HG03095 (cell line): ENCODE data around the gene RET.
"Not testable (repeated sequence)": the region's sequence is repeated elsewhere in the genome, so short reads cannot be mapped to it uniquely, and the experiment has no call there.

ENCODE experiments used
- ATAC-seq: cut with Tn5 transposase; IDR thresholded peaks from one replicate; pipeline ENCODE4 v1.9.1; 2021; ENCODE audit warnings: moderate library complexity; ENCODE audit not compliant: unreplicated experiment

Gene RET

DNA sequence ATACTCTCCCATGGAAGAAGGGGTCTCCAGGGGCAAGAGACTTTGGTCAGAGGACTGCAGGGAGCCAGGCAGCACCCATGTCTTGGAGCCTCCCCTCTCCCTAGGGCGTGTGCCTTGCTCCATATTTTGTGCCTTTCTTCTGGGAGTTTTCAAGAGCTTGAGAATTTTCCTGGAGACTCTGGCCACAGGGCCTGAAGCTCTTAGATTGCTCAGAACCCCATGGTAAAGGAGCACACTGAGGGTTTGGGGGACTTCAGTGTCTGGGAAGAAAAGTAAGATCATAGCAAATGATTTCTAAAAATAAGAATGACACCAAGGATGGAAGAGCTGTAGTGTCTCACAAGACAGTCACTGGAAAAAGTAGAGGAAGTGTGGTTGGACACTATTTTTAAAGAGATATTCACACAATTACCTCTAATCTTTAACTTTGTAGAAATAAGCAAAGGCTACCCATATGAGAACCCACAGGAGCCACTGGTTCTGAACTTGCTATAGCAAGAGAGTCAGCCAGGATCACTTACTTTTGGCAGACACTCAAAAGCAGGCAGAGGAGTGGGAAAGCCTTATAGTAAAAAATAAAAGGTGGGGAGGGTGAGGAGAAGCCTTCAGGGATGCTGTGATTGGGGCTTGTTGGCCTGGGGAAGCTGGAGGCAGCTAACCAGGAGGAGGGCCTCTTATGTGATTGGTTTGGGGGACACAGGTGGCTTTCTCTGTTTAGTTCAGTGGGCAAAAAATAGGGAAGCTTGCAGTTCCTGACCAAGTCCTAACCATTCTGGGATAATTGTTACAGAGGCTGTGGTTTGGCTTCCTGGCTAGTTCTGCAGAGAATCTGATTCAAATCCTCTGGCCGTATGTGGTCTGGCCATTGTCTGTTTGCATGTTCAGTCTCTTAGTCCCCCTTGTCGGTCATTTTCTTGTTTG, 56.3 kb downstream of the RET start:
- ATAC-seq: no peak

GRCh38 chr10:43134126-43134905, 57.4 kb downstream of the RET start:
- no peak for ATAC-seq

- no peak for ATAC-seq
Measured at GRCh38 chr10:43135064-43135463, 58.2 kb downstream of the RET start.

GRCh38 chr10:43135656-43136055, 58.8 kb downstream of the RET start:
- no peak for ATAC-seq

DNA sequence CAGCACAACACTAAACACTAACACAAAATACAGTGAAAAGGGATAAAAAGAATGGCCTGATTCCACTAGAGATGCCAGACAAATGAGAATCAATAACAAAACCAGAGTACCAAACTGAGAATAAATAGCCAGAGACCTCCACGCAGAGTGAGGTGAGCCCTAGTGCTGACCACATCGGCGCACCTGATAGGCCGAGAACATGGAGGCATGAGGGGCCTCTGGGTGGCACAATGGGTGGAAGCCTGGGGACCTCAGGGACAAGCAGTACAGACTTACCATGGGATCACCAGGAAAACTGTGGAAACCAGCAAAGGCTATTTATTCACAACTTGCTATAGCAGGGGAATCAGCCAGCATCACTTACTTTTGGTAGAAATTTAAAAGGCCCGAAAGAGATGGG, 59.6 kb downstream of the RET start:
- ATAC-seq: no peak

DNA sequence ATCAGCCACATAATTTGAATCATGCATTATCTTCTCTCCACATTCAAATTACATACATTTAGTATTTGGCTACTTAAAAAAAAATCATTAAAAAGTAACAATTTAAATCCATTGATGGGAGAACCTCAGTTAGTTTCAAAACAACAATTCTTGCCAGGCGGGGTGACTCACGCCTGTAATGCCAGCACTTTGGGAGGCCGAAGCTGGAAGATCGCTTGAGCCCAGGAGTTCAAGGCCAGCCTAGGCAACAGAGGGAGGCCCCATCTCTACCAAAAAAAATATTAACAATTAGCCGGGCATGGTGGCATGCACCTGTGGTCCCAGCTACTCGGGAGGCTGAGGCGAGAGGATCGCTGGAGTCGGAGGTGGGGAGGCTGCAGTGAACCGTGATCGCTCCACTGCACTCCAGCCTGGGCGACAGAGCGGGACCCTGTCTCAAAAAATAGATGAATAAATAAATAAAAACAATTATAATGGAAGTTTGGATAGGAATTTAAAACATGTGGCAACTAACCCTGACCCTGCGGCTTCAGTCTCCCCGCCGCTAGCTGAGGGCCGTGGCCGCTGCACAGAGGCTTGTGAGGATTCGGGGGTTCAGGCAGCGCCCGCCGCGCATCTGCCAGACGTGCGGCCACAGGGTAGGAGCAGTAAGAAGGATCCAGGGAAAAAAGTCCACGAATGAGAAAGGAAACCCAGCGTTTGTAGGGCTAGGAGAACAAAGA, 60.3 kb downstream of the RET start:
- no peak for ATAC-seq

DNA sequence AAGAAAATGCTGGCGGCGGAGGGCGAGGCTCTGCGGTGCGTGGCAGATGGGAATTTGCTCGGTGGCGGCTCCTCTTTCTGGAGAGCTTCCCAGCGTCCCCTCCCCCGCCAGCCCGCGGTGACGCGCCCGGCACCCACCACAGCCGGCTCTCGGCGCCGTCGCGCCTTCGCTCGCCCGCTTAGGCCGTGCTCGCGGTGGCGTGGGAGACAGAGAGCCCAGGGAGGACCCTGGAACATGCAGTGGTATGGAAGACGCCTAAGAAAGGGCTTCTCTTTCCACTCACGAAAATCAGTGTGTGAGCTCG, 60.8 kb downstream of the RET start:
- no peak for ATAC-seq

- peak; percentile 61 for ATAC-seq
Measured at GRCh38 chr10:43138021-43138756, 61.3 kb downstream of the RET start, which contains the start of gene CSGALNACT2. Gene CSGALNACT2, plus strand, starts transcription at chr10:43138445. Its CDS starts 16,705 bp downstream, at chr10:43155150.

DNA sequence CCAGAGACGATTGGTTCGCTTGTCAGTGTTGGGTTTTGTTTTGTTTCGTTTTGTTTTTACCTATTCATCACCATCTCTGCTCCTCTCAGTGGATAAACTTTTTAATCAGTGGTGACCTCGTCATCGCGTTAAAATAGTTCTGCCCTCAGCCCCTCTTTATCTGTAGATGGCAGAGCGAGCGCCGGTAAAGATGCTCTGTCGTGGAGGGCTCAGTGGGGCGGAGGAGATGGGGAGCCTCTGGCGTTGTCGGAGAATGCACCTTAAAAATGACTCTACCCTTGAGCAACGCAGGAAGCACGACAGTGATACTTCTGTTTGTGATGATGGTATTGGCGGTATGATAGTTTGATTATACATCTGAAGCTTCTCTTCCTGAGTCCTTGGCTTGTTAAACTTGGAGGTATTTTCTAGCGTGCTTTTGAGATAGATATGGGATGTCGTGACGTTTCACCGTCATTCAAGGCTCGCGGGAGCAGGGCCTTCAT, 61.9 kb downstream of the RET start:
- ATAC-seq: peak; percentile 31

DNA sequence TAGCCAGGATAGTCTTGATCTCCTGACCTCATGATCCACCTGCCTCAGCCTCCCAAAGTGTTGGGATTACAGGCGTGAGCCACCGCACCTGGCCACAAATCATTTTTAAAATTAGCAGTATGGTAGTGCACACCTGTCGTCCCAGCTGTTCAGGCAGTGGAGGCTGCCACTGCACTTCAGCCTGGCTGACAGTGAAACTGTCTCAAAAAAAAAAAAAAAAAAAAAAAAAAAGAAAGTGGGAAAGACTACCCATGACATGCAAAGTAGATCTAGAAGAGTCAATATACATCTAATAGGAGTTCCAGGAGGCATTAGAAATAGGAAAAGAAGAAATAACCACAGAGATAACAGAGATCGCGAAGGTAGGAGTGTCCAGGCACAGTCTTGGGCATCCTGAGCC, 64.6 kb downstream of the RET start:
- ATAC-seq: no peak

DNA sequence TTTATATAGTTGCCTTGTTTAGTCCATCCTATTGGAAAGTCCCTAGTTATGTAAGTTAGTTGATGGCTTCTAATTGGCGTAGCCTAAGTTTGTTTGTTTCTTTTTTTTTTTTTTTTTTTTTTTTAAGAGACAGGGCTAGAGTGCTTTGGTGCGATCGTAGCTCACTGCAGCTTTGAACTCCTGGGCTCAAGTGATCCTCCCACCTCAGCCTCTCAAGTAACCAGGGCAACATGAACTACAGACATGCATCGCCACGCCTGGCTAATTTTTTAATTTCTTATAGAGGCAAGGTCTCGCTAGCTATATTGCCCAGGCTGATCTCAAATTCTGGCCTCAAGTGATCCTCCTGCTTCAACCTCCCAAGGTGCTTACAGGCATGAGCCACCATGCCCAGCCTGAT, 68.4 kb downstream of the RET start:
- no peak for ATAC-seq

GRCh38 chr10:43145936-43146335, 69.1 kb downstream of the RET start:
- not testable (repeated sequence) for ATAC-seq

- ATAC-seq: no peak
Measured at GRCh38 chr10:43151371-43151770, 74.5 kb downstream of the RET start.

DNA sequence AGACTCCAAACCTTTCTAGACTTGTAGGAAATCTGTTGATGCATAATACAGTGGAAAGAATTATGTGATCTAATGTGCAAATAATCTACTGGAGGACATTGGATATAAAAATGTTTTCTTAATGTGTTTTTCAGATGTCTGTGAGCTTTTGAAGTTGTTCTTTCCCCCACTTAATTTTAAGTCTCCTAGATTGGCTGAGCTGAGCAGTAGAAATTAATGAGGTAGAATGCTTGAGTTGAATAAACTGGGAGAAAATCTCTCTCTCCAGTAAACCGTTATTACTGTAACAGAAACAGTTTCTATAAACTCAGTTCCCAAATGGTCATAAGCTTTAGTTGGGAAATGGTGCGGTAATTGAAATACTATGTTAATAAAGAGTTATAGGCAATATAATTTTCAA, 77.0 kb downstream of the RET start:
- ATAC-seq: no peak

- no peak for ATAC-seq
Measured at GRCh38 chr10:43155221-43155620, 78.4 kb downstream of the RET start.

DNA sequence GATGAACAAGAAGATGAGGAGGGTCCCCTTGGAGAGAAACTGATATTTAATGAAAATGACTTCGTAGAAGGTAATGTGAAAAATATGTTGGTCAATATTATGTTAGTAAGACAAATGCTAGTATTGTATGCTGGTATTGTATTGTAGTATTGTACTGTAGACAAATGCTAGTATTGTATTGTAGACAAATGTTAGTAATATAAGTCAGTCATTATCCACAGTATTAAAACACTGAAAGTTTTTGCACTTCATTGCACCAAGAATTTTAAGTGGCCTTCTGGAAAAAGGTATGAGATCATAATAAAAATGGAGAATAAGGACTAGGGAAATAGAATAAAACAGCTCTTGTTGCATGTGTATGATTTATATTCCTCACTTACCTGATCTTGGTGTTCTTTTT, 78.9 kb downstream of the RET start:
- no peak for ATAC-seq

DNA sequence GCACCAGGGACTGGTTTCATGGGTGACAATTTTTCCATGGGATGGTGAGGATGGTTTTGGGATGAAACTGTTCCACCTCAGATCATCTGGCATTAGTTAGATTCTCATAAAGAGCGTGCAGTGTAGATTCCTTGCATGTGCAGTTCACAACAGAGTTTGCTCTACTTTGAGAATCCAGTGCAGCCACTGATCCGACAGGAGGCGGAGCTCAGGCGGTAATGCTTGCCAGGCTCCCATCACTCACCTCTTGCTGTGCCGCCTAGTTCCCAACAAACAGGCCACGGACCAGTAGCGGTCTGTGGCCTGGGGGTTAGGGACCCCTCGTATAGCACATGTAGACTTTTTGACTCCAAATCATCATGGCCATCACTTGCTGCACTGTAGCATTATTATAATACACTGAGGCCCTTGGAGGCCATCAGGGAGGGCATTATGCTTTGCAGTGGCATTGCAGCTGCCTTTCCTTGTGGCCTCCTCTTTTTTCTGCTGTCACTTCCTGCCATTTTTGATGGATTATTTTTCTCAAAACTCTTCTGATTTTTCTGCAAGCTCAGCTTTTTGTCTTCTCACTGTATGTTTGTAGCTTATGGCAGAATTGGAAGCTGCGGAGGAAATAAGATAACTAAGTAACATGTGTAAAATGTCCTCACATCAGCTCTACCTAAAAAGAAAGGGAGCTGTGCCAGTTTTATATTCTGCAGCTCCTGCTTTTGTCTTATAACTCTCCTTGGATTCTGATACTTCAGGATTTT, 79.9 kb downstream of the RET start:
- no peak for ATAC-seq

DNA sequence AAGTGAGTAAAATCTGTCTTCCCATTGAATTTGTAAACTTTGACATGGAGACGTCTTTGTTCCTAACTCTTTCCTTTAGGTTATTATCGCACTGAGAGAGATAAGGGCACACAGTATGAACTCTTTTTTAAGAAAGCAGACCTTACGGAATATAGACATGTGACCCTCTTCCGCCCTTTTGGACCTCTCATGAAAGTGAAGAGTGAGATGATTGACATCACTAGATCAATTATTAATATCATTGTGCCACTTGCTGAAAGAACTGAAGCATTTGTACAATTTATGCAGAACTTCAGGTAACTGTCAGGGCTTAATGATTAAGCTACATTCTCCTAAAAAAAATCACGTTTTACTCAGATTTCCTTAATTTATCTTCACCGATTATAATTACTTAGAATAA, 81.8 kb downstream of the RET start:
- no peak for ATAC-seq

DNA sequence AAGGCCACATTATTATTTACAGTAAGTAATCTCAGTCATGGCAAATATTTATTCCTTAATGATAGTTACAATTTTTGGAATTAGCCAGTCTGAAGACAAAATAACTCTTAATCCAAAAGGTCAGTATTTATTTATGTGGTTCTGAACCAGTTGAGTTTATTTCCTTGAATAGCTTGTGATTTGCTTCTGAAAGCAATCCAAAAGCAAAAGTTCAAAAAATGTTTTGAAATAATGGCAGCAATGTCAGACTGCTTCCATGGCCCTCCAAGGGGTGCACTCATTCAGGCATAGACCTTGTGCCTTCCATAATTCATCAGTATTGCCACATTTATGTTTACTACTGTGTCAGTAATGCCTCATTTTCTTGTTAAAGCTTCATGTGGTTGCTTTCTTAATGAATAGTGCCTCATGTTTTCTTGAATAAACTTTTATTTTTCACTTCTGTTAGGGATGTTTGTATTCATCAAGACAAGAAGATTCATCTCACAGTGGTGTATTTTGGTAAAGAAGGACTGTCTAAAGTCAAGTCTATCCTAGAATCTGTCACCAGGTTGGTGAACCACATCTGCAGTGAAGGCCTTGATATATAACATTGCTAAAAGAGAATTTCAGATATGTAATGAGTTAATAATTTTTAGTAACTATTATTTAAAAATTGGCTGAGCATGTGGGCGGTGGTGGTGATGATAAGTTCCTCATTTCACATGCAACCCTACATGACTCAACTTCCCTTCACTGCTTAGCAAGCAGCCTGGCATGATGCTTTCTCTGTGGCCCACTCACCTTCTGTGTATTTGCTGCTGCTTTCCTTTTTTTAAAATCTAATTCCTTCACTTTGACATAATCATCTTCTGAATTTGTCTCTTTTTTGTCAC, 83.4 kb downstream of the RET start:
- ATAC-seq: peak; percentile 33
